ENCODE data around the gene CD48. TPM values are rescaled to one million over a fixed set of nuclear protein-coding genes. Genes with fewer than 3 reads are reported as not detected.

Gene CD48
- total RNA-seq, 2 donors from 2014 or later, result 4.9 to 9.2 TPM

- H3K4me1 ChIP-seq, result no peaks in the 10 kb centered on the region
- no peak overlapping the region for H3K4me3 ChIP-seq
- intact Hi-C loops (cut with DNase I), result no loop called here
- no peak for DNase-seq
- TF ChIP-seq CTCF (IDR thresholded peaks at IDR 0.05), result no peak
- H3K9ac ChIP-seq (ENCODE audit: low read depth in 2 of 2, low read length in 2 of 2), result no peak overlapping the region
- no peaks in the 10 kb centered on the region for H3K36me3 ChIP-seq
- H3K9me3 ChIP-seq, result no peaks in the 10 kb centered on the region
- no peak overlapping the region for H3K27ac ChIP-seq
- no peaks in the 10 kb centered on the region for H3K27me3 ChIP-seq
These were observed 39.8 kb downstream of the CD48 start for GRCh38 chr1:160671603-160672517.

GRCh38 chr1:160670701-160671100, 40.9 kb downstream of the CD48 start:
- DNase-seq, result no peak
- H3K36me3 ChIP-seq, result no peaks in the 10 kb centered on the region
- intact Hi-C loops (cut with DNase I), result no loop called here
- no peaks in the 10 kb centered on the region for H3K9me3 ChIP-seq
- no peaks in the 10 kb centered on the region for H3K27me3 ChIP-seq
- no peak overlapping the region for H3K4me3 ChIP-seq
- no peaks in the 10 kb centered on the region for H3K4me1 ChIP-seq
- no peak overlapping the region for H3K27ac ChIP-seq
- no peak for TF ChIP-seq CTCF (IDR thresholded peaks at IDR 0.05)
- H3K9ac ChIP-seq (ENCODE audit: low read depth in 2 of 2, low read length in 2 of 2), result no peak overlapping the region

- Histone ChIP-seq H3K9me3 (no peaks in the 10 kb centered on the region), H3K27me3 (no peaks in the 10 kb centered on the region), H3K4me1 (no peaks in the 10 kb centered on the region), H3K4me3 (no peak overlapping the region), H3K36me3 (no peaks in the 10 kb centered on the region), H3K27ac (no peak overlapping the region), H3K9ac (ENCODE audit: low read depth in 2 of 2, low read length in 2 of 2) (no peak overlapping the region)
- intact Hi-C loops (cut with DNase I), result no loop called here
- DNase-seq, result no peak
- no peak for TF ChIP-seq CTCF (IDR thresholded peaks at IDR 0.05)
These were observed 41.8 kb downstream of the CD48 start for GRCh38 chr1:160669802-160670201.

GRCh38 chr1:160669276-160669675, 42.3 kb downstream of the CD48 start:
- no peak for TF ChIP-seq CTCF (IDR thresholded peaks at IDR 0.05)
- Histone ChIP-seq H3K4me1 (no peaks in the 10 kb centered on the region), H3K9ac (ENCODE audit: low read depth in 2 of 2, low read length in 2 of 2) (no peak overlapping the region), H3K9me3 (no peaks in the 10 kb centered on the region), H3K4me3 (no peak overlapping the region), H3K27ac (no peak overlapping the region), H3K36me3 (no peaks in the 10 kb centered on the region), H3K27me3 (no peaks in the 10 kb centered on the region)
- intact Hi-C loops (cut with DNase I), result no loop called here
- no peak for DNase-seq

GRCh38 chr1:160667896-160668295, 43.7 kb downstream of the CD48 start:
- Histone ChIP-seq H3K9me3 (no peaks in the 10 kb centered on the region), H3K27ac (no peak overlapping the region), H3K27me3 (no peaks in the 10 kb centered on the region), H3K4me1 (no peaks in the 10 kb centered on the region), H3K9ac (ENCODE audit: low read depth in 2 of 2, low read length in 2 of 2) (no peak overlapping the region), H3K36me3 (no peaks in the 10 kb centered on the region), H3K4me3 (no peak overlapping the region)
- intact Hi-C loops (cut with DNase I), result no loop called here
- no peak for TF ChIP-seq CTCF (IDR thresholded peaks at IDR 0.05)
- DNase-seq, result no peak

Measured in colonic mucosa (tissue), 4 donors.